Dendritic cell treated with granulocyte-macrophage colony-stimulating factor and Interleukin-4, amounts not matched to agents 40 ng/mL and 50 ng/mL, for 4 days (primary cell): Measurements from ENCODE around the gene ZBTB9.
"Not testable (repeated sequence)": the region's sequence is repeated elsewhere in the genome, so short reads cannot be mapped to it uniquely, and the experiment has no call there.

Experiments used
- H3K27ac Mint-ChIP-seq: one replicate; pipeline ENCODE4 v1.8.0; 2022; ENCODE audit warnings: mild to moderate bottlenecking, mixed read lengths
- H3K27me3 Mint-ChIP-seq: one replicate; pipeline ENCODE4 v1.8.0; 2022; ENCODE audit warnings: mild to moderate bottlenecking, mixed read lengths
- H3K36me3 Mint-ChIP-seq: one replicate; pipeline ENCODE4 v1.8.0; 2022; ENCODE audit warnings: low read depth, mixed read lengths
- H3K4me1 Mint-ChIP-seq: one replicate; pipeline ENCODE4 v1.8.0; 2022; ENCODE audit warnings: low read depth, mixed read lengths
- H3K4me3 Mint-ChIP-seq: one replicate; pipeline ENCODE4 v1.8.0; 2022; ENCODE audit warnings: mild to moderate bottlenecking, moderate library complexity, mixed read lengths
- H3K9me3 Mint-ChIP-seq: one replicate; pipeline ENCODE4 v1.8.0; 2022; ENCODE audit warnings: mixed read lengths
- intact Hi-C: fragments of 100-400 bp; cut with micrococcal nuclease; formaldehyde crosslinking; loops from one replicate; pipeline ENCODE4 v1.15.0; 2022

The ZBTB9 gene

GRCh38 chr6:33451606-33452005 lies 2.8 kb upstream of the ZBTB9 start:
- peak overlapping the region; percentile 69 for H3K27ac Mint-ChIP-seq

GRCh38 chr6:33452496-33452895 lies 1.9 kb upstream of the ZBTB9 start:
- Mint-ChIP-seq H3K4me1 (peaks cover 75% of the 10 kb centered on the region), H3K27ac (peak overlapping the region; percentile 69), H3K36me3 (peaks cover 60% of the 10 kb centered on the region), H3K27me3 (no peaks in the 10 kb centered on the region), H3K4me3 (no peak overlapping the region), H3K9me3 (no peaks in the 10 kb centered on the region)
- intact Hi-C loops, result loop anchor here (5.0 kb wide), 2 partner anchors 40 to 120 kb away; partner anchors contain the start of gene PHF1

More at GRCh38 chr6:33451606-33452005, 2.8 kb upstream of the ZBTB9 start:
- peaks cover 63% of the 10 kb centered on the region for H3K36me3 Mint-ChIP-seq
- no peaks in the 10 kb centered on the region for H3K27me3 Mint-ChIP-seq
- intact Hi-C loops, result loop anchor here (5.0 kb wide), 2 partner anchors 39 to 121 kb away; partner anchors contain the start of gene PHF1
- peaks cover 84% of the 10 kb centered on the region for H3K4me1 Mint-ChIP-seq
- H3K4me3 Mint-ChIP-seq, result no peak overlapping the region
- H3K9me3 Mint-ChIP-seq, result no peaks in the 10 kb centered on the region

DNA sequence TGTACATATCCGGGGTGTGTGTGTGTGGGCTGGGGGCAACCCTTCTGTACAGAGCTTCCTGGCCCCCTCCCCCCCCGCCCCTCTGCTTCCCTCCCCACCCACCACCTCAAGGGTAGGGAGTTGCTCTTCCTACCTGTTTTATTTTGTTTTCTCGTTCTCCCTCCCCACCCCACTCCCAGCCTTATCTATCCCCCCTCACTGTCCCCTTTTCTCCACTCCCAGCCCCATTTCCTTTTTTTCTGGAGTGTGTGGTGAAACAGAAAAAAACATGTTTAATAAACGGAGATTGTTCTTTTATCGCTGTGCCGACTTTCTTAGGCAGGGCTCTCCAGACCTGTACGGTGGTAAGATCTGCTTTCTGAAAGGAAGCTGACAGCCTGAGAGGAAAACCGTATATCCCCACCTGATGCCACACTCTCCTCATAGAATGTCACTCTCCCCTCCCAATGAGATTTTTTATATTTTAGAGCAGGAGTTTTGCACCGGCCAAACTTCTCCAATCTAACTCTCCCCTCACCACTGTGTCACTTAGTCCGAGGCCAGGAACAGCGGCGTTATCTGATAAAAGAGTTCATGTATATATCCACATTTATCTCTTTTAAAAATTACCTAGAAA lies 875 bp upstream of the ZBTB9 start:
- Mint-ChIP-seq H3K27ac (peak overlapping the region; percentile 86), H3K4me3 (peak overlapping the region; percentile 93), H3K9me3 (no peaks in the 10 kb centered on the region), H3K36me3 (peaks cover 50% of the 10 kb centered on the region), H3K27me3 (no peaks in the 10 kb centered on the region), H3K4me1 (peaks cover 67% of the 10 kb centered on the region)
- intact Hi-C loops, result loop anchor here (1.0 to 5.0 kb wide), 3 partner anchors 41 to 119 kb away; partner anchors contain the start of genes KIFC1 and PHF1

DNA sequence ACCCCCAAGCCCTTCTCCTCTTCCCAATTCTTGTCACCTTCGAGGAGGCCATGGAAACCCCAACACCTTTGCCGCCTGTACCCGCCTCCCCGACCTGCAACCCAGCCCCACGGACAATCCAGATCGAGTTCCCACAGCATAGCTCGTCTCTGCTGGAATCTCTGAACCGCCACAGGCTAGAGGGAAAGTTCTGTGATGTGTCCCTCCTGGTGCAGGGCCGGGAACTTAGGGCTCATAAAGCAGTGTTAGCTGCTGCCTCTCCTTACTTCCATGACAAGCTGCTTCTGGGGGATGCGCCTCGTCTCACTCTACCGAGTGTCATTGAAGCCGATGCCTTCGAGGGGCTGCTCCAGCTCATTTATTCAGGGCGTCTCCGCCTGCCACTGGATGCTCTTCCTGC lies 675 bp downstream of the ZBTB9 start:
- H3K27ac Mint-ChIP-seq, result peak overlapping the region; percentile 86
- intact Hi-C loops, result no loop called here
- no peaks in the 10 kb centered on the region for H3K9me3 Mint-ChIP-seq
- peak overlapping the region; percentile 93 for H3K4me3 Mint-ChIP-seq
- H3K36me3 Mint-ChIP-seq, result peaks cover 43% of the 10 kb centered on the region
- no peaks in the 10 kb centered on the region for H3K27me3 Mint-ChIP-seq
- peaks cover 51% of the 10 kb centered on the region for H3K4me1 Mint-ChIP-seq

- Mint-ChIP-seq H3K27me3 (no peaks in the 10 kb centered on the region), H3K27ac (no peak overlapping the region), H3K4me1 (peaks cover 41% of the 10 kb centered on the region), H3K9me3 (no peaks in the 10 kb centered on the region), H3K4me3 (no peak overlapping the region), H3K36me3 (peaks cover 43% of the 10 kb centered on the region)
- intact Hi-C loops, result no loop called here
Observed at GRCh38 chr6:33456156-33456555, 1.8 kb downstream of the ZBTB9 start.

- intact Hi-C loops, result no loop called here
- peaks cover 1% of the 10 kb centered on the region for H3K27me3 Mint-ChIP-seq
- H3K9me3 Mint-ChIP-seq, result no peaks in the 10 kb centered on the region
- no peak overlapping the region for H3K27ac Mint-ChIP-seq
- peaks cover 16% of the 10 kb centered on the region for H3K4me1 Mint-ChIP-seq
- no peak overlapping the region for H3K4me3 Mint-ChIP-seq
- peaks cover 34% of the 10 kb centered on the region for H3K36me3 Mint-ChIP-seq
Observed at GRCh38 chr6:33458676-33459075, 4.3 kb downstream of the ZBTB9 start.

- no peaks in the 10 kb centered on the region for H3K9me3 Mint-ChIP-seq
- H3K4me3 Mint-ChIP-seq, result no peak overlapping the region
- no peak overlapping the region for H3K27ac Mint-ChIP-seq
- H3K4me1 Mint-ChIP-seq, result peaks cover 11% of the 10 kb centered on the region
- peaks cover 29% of the 10 kb centered on the region for H3K36me3 Mint-ChIP-seq
- H3K27me3 Mint-ChIP-seq, result peaks cover 3% of the 10 kb centered on the region
- intact Hi-C loops, result no loop called here
Observed at GRCh38 chr6:33459226-33459625, 4.8 kb downstream of the ZBTB9 start.

GRCh38 chr6:33466075-33466735 lies 11.8 kb downstream of the ZBTB9 start:
- H3K4me1 Mint-ChIP-seq, result no peaks in the 10 kb centered on the region
- H3K27ac Mint-ChIP-seq, result no peak overlapping the region
- peaks cover 3% of the 10 kb centered on the region for H3K27me3 Mint-ChIP-seq
- intact Hi-C loops, result no loop called here
- H3K4me3 Mint-ChIP-seq, result no peak overlapping the region
- H3K9me3 Mint-ChIP-seq, result no peaks in the 10 kb centered on the region
- H3K36me3 Mint-ChIP-seq, result no peaks in the 10 kb centered on the region

GRCh38 chr6:33467091-33467490 lies 12.7 kb downstream of the ZBTB9 start:
- Mint-ChIP-seq H3K9me3 (no peaks in the 10 kb centered on the region), H3K36me3 (no peaks in the 10 kb centered on the region), H3K27ac (no peak overlapping the region), H3K4me1 (no peaks in the 10 kb centered on the region), H3K27me3 (peaks cover 3% of the 10 kb centered on the region), H3K4me3 (no peak overlapping the region)
- intact Hi-C loops, result no loop called here

- intact Hi-C loops, result no loop called here
- H3K4me1 Mint-ChIP-seq, result no peaks in the 10 kb centered on the region
- H3K36me3 Mint-ChIP-seq, result no peaks in the 10 kb centered on the region
- H3K4me3 Mint-ChIP-seq, result no peak overlapping the region
- no peaks in the 10 kb centered on the region for H3K9me3 Mint-ChIP-seq
- H3K27me3 Mint-ChIP-seq, result no peaks in the 10 kb centered on the region
- H3K27ac Mint-ChIP-seq, result no peak overlapping the region
Observed at GRCh38 chr6:33469661-33470060, 15.3 kb downstream of the ZBTB9 start.

- Mint-ChIP-seq H3K4me3 (no peak overlapping the region), H3K27me3 (peaks cover 14% of the 10 kb centered on the region), H3K27ac (no peak overlapping the region), H3K36me3 (no peaks in the 10 kb centered on the region), H3K4me1 (no peaks in the 10 kb centered on the region), H3K9me3 (no peaks in the 10 kb centered on the region)
- intact Hi-C loops, result no loop called here
Observed at GRCh38 chr6:33477864-33478263, 23.5 kb downstream of the ZBTB9 start.

DNA sequence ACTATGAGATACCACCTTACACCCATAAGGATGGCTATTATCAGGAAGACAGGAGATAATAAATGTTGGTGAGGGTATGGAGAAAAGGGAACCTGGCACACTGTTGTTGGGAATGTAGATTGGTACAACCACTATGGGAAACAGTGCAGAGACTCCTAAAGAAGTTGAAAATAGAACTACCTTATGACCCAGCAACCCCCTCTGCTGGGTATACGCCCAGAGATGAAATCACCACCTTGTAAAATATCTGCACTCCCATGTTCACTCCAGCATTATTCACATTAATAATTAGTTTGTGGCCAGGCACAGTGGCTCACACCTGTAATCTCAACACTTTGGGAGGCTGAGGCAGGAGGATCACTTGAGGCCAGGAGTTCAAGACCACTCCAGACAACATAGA lies 26.8 kb downstream of the ZBTB9 start:
- Mint-ChIP-seq H3K9me3 (no peaks in the 10 kb centered on the region), H3K4me1 (no peaks in the 10 kb centered on the region), H3K36me3 (no peaks in the 10 kb centered on the region), H3K27ac (no peak overlapping the region), H3K4me3 (no peak overlapping the region), H3K27me3 (peaks cover 11% of the 10 kb centered on the region)
- intact Hi-C loops, result no loop called here

GRCh38 chr6:33482620-33483019 lies 28.2 kb downstream of the ZBTB9 start:
- H3K4me3 Mint-ChIP-seq, H3K9me3 Mint-ChIP-seq, intact Hi-C loops, H3K4me1 Mint-ChIP-seq, H3K27ac Mint-ChIP-seq, H3K36me3 Mint-ChIP-seq: not testable (repeated sequence)
- peaks cover 12% of the 10 kb centered on the region for H3K27me3 Mint-ChIP-seq

DNA sequence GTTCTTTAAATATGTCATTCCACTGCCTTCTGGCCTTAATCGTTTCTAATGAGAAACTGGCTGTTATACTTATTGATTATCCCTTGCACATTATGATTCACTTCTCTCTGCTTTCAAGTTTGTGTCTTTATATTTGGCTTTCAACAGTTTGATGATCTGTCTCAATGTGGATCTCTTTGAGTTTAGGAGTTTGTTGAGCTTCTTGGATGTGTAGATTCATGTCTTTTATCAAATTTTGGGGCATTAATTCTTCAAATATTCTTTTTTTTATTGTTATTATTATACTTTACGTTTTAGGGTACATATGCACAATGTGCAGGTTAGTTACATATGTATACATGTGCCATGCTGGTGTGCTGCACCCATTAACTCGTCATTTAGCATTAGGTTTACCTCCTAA lies 29.3 kb downstream of the ZBTB9 start:
- H3K27me3 Mint-ChIP-seq, result peaks cover 9% of the 10 kb centered on the region
- no peak overlapping the region for H3K4me3 Mint-ChIP-seq
- no peaks in the 10 kb centered on the region for H3K9me3 Mint-ChIP-seq

More for the DNA sequence above, 29.3 kb downstream of the ZBTB9 start:
- Mint-ChIP-seq H3K27ac (no peak overlapping the region), H3K4me1 (no peaks in the 10 kb centered on the region), H3K36me3 (no peaks in the 10 kb centered on the region)
- intact Hi-C loops, result no loop called here
